Dermis blood vessel endothelial cell (primary cell): ENCODE results near the gene IGSF5. TPM values are rescaled to one million over a fixed set of nuclear protein-coding genes. Genes with fewer than 3 reads are reported as not detected.
"Not testable (repeated sequence)": the region's sequence is repeated elsewhere in the genome, so short reads cannot be mapped to it uniquely, and the experiment has no call there.

Experiments
- DNase-seq: peaks from one replicate; pipeline ENCODE4 v3.0.0; 2010
- total RNA-seq: library from RNA; depleted of rRNA; stranded (reverse); fragments of >200 nt; gene quantifications from 2 replicates; pipeline ENCODE4 v1.2.3, GENCODE V29; 2014

Gene IGSF5
- not detected in 2 replicates for total RNA-seq

DNA sequence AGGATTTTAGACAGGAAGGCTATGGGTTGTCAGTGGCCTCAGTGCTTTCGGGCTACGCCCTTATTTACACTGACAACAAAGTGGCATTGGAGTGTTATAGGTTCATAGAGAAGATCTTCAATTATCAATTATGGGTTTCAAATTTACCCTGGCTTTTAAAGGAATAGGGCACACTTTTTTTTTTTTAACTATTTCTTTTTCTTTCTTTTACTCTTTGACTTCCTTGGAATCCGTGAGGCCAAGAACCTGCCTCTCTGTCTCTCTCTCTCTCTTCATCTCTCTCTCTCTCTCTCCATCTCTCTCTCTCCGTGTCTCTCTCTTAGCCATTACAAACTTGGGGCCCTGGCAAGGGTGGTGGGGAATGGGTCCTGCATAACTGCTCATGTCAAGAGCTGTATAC is at the start of gene IGSF5:
IGSF5 (plus strand) TSS at position 301 of the 400 bp plus-strand sequence. CDS start 327 bp downstream, outside the sequence.
- DNase-seq: not testable (repeated sequence)

DNA sequence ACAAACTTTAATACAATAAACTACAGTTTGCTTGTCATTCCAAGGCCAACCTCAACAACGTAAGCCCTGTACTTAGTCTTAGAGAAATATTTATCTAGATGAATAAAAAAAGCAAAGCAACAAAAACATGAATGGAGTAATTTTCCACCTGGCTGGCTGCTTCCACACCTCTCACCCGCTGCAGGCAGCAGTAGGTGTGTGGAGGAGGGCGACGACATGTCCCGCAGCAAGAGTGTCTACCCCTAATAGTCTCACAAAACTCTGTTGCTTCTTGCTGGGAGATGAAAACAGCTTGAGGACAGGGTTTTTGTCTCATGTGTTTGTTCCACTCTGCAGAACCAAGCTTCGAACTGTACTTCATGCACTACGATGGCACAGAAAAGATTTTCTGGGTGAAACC is 48.8 kb upstream of the IGSF5 start:
- no peak for DNase-seq

DNA sequence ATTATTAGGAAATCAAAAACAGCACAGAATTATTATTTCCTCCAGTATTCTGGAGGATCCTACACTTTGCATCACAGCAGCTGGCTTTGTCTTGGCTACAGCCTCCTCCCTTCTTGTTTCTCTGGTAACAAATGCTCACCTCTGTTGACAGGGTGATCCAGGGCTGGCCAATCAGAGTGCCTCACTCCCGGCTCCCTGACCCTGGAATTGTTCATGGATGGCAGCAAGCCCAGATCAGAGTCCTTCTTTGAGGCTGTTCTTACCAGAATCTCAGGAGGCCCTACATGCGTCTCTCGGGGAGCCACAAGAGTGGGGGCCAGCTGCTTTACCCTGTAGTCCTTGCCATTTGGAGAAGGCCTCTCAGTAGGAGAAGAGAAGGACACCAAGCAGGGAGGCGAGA is 48.4 kb upstream of the IGSF5 start:
- no peak for DNase-seq

DNA sequence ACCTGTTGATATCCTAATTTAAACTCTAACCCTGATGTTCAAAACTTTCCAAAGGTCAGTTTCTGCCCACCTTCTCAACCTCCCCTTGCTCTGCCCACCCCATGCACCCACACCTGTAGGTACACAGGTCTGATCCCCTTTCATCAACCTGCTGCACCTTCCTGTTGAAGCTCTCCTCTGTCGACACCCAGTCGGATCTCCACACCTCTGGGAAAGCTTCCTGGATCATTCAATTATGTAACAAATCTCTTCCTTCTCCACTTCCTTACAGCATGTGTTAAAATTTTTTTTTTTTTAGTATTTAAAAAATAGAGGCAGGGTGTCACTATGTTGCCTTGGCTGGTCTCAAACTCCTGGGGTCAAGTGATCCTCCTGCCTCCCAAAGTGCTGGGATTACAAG is 44.7 kb upstream of the IGSF5 start:
- no peak for DNase-seq

DNA sequence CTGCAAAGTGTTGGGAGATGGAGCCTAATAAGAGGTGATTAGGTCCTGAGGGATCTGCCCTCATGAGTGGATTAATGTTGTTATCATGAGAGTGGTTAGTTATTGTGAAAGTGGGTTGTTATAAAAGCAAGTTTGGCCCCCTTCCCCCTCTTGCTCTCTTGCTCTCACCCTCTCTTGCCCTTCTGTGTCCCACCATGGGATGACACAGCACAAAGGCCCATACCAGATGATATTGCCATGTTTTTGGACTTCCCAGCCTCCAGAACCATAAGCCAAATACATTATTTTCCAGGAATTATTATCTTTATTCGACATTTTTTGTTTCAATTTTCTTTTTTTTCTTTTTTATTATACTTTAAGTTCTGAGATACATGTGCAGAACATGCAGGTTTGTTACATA is 41.4 kb upstream of the IGSF5 start:
- no peak for DNase-seq

DNA sequence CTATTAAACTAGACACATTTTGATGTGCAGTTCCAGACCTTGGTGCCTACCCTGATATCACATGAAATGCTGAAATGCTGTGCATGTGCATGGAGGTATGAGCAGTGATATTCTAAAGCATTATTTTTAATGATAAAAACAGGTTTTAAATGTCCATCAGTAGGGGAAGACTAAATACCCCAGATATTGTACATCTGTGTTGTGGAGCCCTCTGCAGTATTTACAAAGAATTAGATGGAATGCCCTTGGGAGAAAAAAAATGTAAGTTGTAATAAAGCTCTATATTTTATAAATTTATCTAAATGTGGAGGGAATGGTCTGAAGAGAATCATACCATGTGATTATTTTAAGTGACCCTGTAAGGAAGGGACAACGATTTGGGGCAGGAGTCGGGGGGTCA is 39.1 kb upstream of the IGSF5 start:
- DNase-seq: no peak

DNA sequence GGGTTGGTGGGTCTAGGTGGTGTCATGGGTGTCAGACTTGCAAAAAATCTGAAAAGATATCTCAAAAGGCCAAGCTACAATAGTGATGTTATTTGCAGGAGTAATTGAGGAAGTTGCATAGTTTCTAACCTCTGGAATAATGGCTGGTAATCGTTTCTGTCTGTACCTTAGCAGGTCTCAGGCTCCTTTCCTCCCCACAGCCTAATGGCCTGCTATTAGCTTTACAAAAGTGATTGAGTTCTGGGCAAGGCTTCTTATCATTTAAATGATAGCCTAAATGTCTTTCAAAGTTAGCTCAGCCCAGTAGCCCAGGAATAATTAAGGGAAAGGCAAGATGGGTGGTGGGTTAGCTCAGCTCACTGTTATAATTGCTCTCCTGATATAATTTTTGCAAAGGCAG is 37.7 kb upstream of the IGSF5 start:
- DNase-seq: no peak

DNA sequence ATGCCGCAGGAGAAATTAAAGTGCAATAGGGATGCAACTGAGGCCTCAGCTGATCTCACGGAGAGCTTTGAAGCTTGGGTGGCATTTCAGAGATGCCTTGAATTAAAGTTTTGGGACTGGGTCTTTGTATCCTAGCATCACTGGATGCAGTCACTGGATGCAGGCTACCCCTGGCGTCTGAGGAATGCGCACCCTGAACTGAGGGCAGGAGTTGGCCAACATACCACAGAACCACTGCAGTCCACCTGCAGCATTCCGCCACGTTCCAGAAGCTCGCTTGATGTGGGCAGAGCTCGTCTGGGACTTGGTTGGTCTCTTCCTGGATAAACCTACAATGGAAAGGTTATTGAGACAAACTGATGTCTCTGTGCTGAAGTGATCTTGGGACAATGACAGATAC is 34.1 kb upstream of the IGSF5 start:
- DNase-seq: no peak

DNA sequence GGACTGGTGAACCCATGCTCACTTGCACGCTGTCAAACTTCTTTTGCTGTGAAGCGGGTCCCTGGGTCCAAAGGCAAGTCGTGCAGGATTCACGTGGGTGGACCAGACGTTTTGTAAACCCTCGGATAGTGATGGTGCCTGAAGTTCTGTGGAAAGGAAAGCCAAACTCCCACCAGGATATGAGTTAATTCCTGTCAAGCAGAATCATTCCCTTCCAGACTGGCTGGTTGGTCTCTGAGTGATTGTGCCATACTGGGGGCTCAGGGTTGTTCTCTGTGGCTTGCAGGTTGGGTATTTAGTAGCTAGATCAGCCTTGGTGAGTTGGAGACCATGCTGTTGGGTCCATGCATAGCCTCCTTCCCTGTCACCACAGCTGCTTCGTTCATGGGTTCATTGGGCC is 32.7 kb upstream of the IGSF5 start:
- no peak for DNase-seq

DNA sequence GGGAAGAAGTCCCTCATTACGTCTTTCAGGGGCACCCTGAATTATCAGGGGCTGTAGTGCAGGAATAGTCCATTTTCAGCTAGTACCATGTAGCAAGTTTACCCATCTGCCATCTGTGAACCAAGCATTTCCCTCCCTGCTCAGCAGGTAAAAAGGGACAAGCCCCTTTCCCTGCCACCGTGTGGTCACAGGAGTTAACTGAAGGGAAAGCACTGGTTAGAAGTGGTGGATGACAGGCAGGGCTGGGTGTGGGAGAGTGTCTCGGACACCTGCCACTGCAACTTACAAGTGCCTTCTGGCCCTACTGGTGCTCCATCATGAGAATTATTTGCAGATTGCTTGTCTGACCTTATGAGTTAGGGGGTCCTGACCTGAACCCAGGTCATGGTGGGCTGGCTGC is 32.0 kb upstream of the IGSF5 start:
- no peak for DNase-seq

DNA sequence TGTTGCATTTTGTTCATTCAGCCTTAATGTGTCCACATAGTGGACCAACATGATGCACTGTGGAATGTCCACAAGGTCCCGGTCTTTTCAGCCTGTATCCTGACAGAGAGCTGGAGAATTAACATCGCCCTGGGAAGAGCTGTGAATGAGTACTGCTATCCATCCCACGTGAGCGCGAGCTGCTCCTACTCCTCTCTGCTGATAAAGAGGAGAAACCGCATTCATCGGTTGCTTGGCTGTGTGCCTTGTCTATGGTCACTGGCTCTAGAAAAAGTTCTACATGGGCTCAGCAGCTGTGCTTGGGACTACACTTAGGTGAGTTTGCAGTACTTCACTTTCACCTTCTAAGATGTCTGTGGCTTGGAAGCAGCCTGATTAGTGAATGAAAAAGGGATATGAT is 31.1 kb upstream of the IGSF5 start:
- DNase-seq: no peak

DNA sequence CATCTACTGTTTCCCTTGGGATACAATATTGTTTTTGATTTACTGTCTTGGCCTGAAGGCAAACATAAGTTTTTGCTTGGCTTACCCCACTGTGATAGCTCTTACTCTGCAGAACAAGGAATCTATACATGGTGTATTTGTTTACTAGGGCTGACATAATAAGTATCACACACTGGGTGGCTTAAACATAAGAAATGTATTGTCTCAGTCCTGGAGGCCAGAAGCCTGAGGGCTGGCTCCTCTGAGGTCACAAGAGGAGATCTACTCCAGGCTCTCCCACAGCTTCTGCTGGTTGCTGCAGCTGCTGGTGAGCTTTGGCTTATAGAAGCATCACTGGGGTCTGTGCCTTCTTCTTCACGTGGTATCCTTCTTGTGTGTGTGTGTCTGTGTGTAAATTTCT is 30.7 kb upstream of the IGSF5 start:
- DNase-seq: no peak

DNA sequence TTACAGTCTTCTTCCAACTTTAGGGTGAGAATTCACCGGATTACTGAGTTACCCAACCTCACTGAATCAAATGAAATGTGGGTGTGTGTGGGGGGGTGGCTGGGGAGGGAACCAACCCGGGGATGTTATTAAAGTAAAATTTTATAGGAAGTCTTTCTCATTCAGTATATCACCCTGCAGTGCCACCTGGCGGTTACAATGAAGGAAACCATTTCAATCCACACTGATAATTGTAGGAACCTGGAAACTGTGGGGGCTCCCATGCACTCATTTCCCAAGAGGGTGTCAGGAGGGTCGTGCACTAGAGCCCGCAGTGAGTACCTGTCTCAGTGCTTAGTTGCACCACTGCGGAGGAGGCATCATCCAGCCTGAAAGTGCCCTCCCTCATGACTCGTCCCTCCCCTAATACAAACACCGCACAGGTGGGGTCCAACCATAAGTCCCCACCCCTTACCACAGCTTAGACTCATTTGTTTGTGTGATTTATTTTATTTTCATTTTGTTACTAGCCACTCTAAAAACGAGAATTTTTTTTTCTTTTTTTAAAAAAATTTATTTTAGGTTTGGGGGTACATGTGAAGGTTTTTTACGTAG is 29.1 kb upstream of the IGSF5 start:
- peak; percentile 53 for DNase-seq

DNA sequence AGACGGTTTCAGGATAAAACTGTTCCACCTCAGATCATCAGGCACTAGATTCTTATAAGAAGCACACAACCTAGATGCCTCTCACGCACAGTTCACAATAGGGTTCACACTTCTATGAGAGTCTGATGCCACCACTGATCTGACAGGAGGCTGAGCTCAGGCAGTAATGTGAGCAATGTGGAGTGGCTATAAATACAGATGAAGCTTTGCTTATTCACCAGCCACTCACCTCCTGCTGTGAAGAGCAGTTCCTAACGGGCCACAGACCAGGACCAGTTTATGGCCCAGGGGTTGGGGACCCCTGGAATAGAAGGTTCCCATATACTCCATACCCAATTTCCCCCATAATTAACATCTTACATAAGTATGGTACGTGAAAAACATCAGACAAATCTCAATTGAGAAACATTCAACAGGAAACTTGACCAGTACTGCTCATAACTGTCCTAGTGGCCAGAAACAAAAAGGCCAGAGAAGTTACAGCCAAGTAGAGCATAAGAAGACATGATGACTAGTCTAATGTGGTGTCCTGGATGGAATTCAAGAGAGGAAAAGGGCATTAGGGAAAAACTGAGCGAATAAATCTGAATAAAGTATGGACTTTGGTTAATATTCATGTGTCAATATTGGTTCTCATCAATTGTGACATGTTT is 24.7 kb upstream of the IGSF5 start:
- no peak for DNase-seq

DNA sequence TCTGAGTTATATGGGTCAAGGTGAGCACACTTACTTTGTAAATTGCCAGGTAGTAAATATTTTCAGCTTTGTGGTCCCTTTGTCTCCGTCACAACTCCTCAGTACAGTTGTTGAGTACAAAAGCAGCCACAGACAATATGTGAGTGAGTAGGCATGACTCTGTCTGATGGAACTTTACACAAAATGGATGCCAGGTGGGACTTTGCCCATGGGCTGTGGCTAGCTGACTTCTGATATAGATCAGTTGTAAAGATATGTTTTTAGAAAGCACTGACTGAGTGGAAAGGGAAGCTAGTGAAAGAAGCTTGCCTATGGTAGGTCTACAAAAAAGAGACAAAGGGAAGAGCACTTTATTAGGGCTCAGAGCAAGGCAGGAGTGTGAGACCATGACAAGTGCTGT is 23.1 kb upstream of the IGSF5 start:
- DNase-seq: no peak

DNA sequence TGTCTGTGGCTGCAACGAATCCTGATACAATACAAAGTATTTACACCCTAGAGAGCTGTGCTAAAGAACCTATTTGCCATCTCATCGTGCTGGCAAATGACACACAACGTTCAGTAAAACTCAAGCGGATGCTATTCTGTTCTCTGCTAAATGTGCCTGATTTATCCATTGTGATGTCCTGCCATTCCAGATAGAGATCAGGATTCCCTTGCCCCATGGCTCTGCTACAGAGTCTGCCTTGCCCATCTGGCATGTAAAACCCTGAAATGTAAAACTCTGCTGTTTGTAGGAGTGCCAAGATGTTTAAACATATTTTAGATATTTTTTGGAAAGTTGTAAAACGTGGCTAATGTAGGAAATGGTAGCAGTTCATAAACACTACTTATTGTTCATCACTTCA is 20.0 kb upstream of the IGSF5 start:
- DNase-seq: no peak

DNA sequence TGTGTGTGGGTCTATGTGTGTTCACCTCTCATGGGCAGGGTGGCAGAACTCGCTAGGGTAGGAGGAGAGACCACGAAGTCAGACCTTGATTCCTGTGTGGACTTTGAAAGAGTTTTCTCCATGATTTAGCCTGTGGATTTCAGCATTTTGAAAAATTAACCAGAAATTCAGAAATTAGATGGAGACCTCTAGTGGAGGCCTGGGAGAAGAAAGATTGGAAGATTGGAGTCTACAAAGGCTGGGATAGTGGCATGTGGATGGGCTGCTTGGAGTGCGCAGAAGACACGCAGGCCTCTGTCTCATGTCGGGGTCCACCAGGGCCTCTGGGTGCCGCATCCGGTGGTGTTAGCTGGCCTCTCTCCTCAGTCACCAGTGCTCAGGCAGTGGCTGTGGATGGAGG is 18.9 kb upstream of the IGSF5 start:
- DNase-seq: no peak

DNA sequence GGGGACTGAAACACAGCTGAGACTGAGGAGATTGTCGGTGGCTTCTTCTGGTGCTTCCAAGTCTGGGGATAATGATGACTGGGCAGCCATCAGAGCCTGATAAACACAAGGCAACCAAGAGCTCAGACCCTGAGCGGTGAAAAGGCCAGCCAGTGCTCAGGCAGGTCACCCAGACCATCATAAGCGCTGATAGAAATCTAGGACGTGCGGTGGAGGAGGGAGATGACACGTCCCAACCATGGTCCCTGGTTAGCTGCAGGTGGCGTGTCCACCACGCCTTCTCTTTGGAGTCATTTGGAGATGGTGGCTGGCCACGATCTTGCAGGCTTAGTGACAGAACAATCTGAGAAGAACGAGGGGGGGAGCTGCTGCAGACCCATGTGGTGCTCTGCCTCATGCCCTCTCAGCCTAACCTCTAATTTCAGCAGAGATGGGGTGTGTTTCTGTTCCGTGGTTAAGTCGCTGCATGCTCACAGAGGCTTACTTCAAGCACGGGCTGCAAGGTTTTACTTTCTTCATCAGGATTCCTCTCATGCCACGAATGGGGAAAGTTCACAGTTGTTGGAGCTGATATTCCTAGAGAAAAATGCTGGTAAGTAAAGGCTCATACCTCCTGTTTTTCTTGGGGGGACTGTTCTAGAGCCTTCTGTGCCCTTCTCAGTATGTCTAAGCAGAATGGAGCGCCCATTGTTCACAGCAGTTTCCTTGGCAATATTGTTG is 17.4 kb upstream of the IGSF5 start:
- DNase-seq: no peak

DNA sequence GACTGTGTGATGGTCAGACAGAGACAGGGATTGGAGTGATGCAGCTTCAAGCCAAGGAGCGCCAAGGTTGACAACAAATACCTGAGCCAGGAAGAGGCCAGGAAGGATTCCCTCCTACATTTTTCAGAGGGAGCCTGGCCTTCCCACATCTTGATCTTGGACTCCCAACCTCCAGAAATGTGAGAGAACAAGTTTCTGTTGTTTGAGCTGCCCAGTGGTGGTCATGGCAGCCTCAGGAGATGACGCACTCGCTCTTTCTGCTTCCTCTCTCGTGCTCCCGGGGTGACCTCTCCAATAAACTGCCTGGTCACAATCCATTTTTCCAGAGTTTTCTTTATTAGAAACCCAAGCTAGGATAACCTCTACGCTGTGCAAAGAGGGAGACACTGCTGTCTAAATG is 16.6 kb upstream of the IGSF5 start:
- no peak for DNase-seq

DNA sequence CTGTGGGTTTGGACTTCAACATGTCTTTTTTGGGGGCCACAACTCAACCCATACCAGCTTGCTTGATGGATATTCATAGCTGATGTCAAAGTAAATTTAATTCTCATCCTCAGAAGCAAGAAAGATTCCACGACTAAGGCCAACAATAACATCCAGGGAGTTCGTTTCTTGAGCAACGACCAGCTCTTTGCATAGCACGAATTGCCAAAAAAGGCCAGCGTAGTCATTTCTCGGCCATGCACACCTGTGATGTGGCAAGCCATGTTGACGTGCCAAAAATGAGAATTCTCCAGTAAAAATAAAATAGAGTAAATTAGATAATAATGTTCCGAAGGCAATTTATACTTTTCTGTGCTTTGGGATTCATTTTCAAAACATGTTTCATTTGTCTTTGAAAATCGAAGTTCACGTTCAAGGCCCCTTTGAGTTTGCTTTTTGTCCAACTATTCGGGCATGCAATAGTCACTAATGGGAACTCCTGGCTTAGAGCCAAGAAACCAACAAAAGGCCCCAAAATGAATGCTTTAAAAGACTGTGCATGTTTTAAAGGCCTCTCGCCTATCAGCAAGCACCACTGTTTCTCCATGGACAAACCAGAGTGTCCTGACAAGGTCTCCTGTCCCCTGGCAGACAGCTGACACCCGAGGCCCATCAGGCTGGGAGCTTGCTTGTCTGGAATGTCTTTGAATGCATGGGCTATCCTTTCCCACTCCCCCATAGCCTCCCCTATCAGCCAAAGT is 14.4 kb upstream of the IGSF5 start:
- DNase-seq: no peak

DNA sequence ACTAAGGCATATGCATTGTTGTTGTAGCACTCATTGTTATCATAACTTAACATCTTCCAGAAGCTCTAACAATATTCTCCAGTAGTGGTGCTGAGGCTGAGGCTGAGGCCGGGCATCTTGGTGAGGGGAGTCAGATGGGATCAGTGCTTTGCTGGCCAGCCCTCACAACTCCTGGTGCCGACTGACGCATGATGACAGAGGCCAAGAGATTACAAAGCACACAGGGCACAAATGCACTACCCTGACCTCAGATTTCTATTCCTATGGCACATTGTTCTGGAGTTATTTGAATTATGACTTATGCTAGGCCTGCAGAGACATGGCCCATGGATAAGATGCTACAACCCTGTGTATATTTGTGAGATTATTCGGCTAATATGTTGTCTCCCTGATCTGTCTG is 8.3 kb upstream of the IGSF5 start:
- no peak for DNase-seq

DNA sequence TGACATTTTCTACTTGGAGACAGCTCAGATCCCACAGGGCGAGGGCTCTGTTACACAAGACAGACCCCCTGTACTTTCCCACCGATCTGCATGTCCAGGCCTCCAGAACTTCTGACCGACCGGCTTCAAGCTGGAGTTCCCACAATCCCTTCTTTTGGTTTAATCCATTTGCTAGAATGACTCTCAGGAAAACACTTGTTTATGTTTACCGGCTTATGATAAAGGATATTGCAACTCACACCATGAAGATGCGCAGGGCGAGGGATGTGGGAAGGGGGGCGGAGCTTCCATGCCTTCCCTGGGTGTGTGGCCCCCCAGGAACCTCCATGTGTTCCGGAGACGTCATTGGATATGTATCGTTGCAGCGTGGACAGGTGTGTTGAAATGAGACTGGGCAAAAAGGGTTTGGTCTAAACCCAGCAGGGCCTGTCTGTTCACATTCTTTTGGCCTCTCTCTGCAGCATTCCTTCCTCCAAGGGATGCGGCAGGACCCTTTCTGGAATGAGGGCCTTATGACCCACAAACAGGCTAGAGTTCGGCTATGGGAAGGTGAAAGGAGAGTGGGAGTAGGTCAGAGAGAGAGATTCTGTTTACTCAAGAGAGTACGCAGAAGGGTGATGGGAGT is 7.5 kb upstream of the IGSF5 start:
- DNase-seq: no peak

DNA sequence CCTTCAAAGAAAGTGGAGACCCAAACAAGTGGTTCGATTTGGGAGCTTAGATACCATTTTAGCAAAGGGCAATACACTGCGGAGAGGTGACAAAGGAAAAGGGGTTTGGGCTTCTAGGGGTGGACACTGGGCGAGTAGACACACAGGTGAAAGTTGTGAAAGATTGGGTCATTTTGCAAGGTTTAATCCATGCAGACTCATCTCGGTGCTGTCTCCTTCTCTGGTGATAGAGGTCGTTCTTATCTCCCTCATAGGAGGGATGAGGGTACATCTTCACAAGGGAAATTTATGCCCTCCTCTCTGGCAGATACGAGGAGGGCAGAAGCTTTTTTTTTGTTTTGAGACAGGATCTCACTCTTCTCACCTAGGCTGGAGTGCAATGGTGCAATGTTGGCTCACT is 6.4 kb upstream of the IGSF5 start:
- no peak for DNase-seq
